ENCODE results near the gene SGTA. TPM values are rescaled to one million over a fixed set of nuclear protein-coding genes. Genes with fewer than 3 reads are reported as not detected.

Gene SGTA
- total and polyA plus RNA-seq, 2 of the 13 experiments (the other 11 are each of a cell fraction or from before 2014, with no cell fraction given), result 43.9 to 47.4 TPM

- TF ChIP-seq, protein P1, sequence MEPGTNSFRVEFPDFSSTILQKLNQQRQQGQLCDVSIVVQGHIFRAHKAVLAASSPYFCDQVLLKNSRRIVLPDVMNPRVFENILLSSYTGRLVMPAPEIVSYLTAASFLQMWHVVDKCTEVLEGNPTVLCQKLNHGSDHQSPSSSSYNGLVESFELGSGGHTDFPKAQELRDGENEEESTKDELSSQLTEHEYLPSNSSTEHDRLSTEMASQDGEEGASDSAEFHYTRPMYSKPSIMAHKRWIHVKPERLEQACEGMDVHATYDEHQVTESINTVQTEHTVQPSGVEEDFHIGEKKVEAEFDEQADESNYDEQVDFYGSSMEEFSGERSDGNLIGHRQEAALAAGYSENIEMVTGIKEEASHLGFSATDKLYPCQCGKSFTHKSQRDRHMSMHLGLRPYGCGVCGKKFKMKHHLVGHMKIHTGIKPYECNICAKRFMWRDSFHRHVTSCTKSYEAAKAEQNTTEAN (CRISPR knock-in tag; conservative IDR thresholded peaks at IDR 0.05), result no peak; the same call in 1 of the 2 replicates
- TF ChIP-seq RNF2 (conservative IDR thresholded peaks at IDR 0.05; ENCODE audit: low read depth) (0 out of 2 replicates have a peak, but pooled peaks have one; percentile 42), CEBPG (CRISPR knock-in tag; IDR thresholded peaks at IDR 0.05) (no peak; the same call in 1 of the 2 replicates), GTF2F1 (IDR thresholded peaks at IDR 0.05; ENCODE audit: low read length) (no peak), POGZ (CRISPR knock-in tag; IDR thresholded peaks at IDR 0.05) (peak; percentile 66; the same call in 1 of the 2 replicates), ZSCAN25 (CRISPR knock-in tag; IDR thresholded peaks at IDR 0.05) (no peak), ZNF790 (CRISPR knock-in tag; IDR thresholded peaks at IDR 0.05; ENCODE audit: borderline replicate concordance) (0 out of 2 replicates have a peak, but pooled peaks have one; percentile 67), GABPA (IDR thresholded peaks at IDR 0.05; ENCODE audit: low read depth, low read length) (no peak), GABPA (CRISPR knock-in tag; IDR thresholded peaks at IDR 0.05; ENCODE audit: low read depth) (peak; percentile 63), ATM (IDR thresholded peaks at IDR 0.05; ENCODE audit: borderline replicate concordance) (no peak), NFYC (CRISPR knock-in tag; IDR thresholded peaks at IDR 0.05) (no peak), MTF2 (CRISPR knock-in tag; IDR thresholded peaks at IDR 0.05; ENCODE audit: borderline replicate concordance) (no peak), BRD4 (CRISPR knock-in tag; IDR thresholded peaks at IDR 0.05) (0 out of 2 replicates have a peak, but pooled peaks have one; percentile 42), PHF20 (CRISPR knock-in tag; IDR thresholded peaks at IDR 0.05) (no peak; the same call in 1 of the 2 replicates), ZIK1 (CRISPR knock-in tag; IDR thresholded peaks at IDR 0.05; ENCODE audit: borderline replicate concordance, low read depth) (no peak), FOXO4 (CRISPR knock-in tag; conservative IDR thresholded peaks at IDR 0.05) (no peak), JUN (CRISPR knock-in tag; IDR thresholded peaks at IDR 0.05) (peak; percentile 65; the same call in 1 of the 2 replicates), ZNF136 (CRISPR knock-in tag; IDR thresholded peaks at IDR 0.05; ENCODE audit: low read depth) (no peak), ZNF501 (CRISPR knock-in tag; IDR thresholded peaks at IDR 0.05) (peak; percentile 71; the same call in 1 of the 2 replicates), DPF2 (CRISPR knock-in tag; IDR thresholded peaks at IDR 0.05; ENCODE audit: borderline replicate concordance, low read depth) (peak; percentile 74; the same call in 1 of the 2 replicates), MTA3 (CRISPR knock-in tag; IDR thresholded peaks at IDR 0.05) (no peak), ZNF746 (CRISPR knock-in tag; IDR thresholded peaks at IDR 0.05) (peak; percentile 86), TP53 (CRISPR knock-in tag; conservative IDR thresholded peaks at IDR 0.05) (no peak), ZNF317 (CRISPR knock-in tag; IDR thresholded peaks at IDR 0.05) (no peak), ZSCAN20 (CRISPR knock-in tag; IDR thresholded peaks at IDR 0.05; ENCODE audit: borderline replicate concordance) (peak; percentile 86; the same call in 1 of the 2 replicates), ZNF619 (CRISPR knock-in tag; IDR thresholded peaks at IDR 0.05) (no peak), ZNF672 (CRISPR knock-in tag; IDR thresholded peaks at IDR 0.05) (no peak), CENPX (CRISPR knock-in tag; IDR thresholded peaks at IDR 0.05) (no peak), DRAP1 (CRISPR knock-in tag; IDR thresholded peaks at IDR 0.05) (peak; percentile 42; the same call in 1 of the 2 replicates)
- TF ChIP-seq, protein P2, sequence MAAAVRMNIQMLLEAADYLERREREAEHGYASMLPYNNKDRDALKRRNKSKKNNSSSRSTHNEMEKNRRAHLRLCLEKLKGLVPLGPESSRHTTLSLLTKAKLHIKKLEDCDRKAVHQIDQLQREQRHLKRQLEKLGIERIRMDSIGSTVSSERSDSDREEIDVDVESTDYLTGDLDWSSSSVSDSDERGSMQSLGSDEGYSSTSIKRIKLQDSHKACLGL (CRISPR knock-in tag; IDR thresholded peaks at IDR 0.05), result peak; percentile 52
These were observed 7.6 kb upstream of the SGTA start (continued) for GRCh38 chr19:2790557-2791271.

All from HepG2 (cell line).